GM21529 (cell line): ENCODE measurements around the gene OR1I1.

Experiments
- ATAC-seq: cut with Tn5 transposase; IDR thresholded peaks from one replicate; pipeline ENCODE4 v1.9.1; 2021; ENCODE audit not compliant: unreplicated experiment

Gene OR1I1

DNA sequence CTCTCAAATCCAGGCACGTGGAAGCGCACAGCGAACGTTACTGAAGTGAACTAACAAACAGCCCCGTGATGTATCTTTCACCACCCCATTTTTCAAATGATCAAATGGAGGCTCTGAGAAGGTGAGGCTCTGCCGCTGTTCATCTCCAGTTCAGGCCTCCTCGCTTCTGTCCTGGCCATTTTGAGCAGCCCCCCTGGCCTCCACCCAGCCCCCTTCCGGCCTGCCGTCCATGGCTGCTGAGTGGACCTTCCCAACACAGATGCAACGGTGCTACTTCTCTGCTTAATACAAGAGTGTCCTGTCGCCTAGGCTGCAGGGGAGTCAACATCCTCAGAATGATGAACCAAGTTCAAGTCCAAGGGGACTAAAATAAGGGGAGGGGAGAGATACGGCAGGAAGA is 34.8 kb downstream of the OR1I1 start:
- no peak for ATAC-seq

- ATAC-seq = no peak
Measured at GRCh38 chr19:15118248-15118647, 36.2 kb downstream of the OR1I1 start.

DNA sequence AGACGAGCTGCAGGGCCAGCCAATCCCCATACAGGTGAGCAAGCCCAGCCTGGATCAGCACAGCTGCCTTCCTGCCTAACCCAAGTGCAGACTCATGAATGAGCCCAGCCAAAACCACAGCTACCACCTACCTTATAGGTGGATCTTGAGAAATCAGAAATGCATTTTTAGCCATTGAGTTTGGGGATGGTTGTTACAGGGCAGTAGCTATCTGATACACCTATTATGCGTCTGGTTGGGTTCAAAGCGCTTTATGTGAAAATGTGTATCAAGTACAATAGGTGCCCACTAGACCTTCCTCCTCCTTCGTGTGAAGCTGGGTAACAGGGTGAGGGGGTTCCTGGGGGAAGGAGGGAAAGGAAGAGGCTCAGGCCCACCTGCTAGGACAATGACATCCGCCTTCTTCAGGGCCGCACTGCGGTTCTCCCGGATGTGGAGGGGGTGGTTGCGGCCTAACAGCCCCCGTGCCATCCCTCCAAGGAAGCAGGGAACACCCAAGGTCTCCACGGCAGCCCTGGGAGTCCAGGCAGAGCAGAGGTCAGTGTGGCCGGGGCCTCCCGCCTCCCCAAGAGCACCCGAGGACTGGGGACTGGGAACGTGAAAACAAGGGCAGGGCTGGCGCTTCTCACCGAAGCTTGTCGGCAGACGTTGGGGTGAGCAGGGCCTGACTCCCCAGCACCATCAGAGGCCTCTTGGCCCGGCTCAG is 36.9 kb downstream of the OR1I1 start:
- no peak for ATAC-seq

DNA sequence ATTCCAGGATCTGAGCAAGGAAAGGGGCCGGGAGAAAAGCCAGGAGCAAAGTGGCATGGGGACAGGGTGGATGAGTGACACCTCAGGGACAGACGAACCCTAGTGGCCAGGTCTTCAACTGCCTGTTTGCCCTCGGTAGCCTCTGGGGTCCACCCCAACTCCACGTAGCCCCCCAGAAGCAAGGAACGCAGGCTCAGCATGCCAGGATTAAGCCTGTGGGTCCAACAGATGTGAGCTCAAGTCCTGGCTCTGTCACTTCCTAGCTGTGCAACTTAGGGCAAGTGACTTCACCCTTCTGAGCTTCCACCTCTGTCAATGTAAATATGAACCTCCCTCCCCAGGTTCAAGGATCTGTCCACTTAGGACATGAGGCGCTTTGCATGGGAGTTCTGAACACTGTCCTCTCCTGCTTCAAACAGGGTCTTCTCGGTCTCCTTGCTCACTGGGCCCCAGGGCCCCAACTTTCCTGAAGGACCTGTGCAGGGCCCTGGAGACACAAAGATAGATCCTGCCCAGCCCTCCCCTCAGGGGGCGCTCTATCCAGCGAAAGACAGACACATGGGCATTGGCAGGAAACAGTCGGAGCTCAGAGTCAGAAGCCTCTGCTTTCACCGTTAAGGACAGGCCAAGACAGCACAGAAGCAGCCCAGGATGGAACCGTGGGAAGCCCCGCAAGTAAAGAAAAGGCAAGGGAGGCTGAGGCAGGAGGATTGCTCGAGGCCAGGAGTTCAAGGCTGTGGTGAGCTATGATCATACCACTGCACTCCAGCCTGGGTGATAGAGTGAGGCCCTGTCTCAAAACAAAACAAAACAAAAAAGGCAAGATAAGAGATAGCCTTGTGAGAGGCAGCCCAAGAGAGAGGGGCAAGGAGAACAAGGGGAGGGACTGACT is 38.4 kb downstream of the OR1I1 start:
- no peak for ATAC-seq

GRCh38 chr19:15122331-15123030 is 40.5 kb downstream of the OR1I1 start:
- no peak for ATAC-seq

- no peak for ATAC-seq
Measured at GRCh38 chr19:15123031-15123890, 41.2 kb downstream of the OR1I1 start.

DNA sequence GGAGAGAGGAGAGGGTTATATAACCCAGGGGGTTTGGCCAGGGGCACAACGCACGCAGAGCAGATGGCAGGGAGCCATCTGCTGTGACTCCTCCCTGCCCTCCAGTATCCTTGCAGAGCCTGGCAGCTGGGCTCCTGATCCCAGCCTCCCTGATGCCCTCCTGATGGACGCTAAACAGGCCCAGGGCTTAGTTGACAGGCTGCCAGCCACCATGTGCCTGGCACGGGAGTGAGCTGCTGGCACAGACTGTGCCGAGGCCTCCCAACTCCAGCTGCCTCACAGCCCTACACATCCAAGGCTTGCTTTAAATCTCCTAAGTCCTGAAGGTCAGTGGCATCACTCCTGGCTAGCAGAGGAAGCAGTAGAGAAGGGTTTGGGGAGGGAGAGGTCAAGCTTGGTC is 41.9 kb downstream of the OR1I1 start:
- ATAC-seq = no peak

DNA sequence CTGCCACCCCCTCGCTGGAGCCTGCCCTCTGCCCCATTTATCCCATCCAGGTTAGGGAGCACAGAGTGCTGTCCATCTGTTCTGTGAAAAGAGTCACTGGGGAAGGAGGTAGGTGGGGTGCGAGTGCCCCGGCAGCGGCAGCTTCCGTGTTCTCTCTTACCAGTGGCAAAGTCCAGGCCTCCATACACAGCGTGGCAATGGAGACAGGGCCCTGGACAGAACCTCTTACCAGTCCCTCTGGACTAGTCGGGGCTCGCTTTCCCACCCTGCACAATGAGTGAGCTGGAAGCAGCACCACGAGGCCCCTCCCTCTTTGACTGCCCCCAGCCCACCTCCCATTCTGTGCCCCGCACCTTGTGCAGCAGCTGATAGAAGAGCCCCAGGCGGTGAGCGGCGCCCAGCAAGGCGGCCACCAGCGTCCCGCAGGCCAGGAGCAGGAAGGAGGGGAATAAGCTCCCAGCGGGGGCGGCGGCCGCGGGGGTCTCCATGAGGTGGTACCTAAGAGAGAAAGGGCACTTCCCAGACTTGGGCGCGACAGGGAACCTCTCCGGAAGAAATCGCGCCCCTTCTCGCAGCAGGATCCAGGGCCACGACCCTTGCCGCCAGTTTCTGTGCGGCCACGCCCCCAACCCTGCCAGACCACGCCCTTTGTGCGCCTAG is 42.7 kb downstream of the OR1I1 start:
- peak; percentile 9 for ATAC-seq

GRCh38 chr19:15125232-15126067 is 43.4 kb downstream of the OR1I1 start:
- peak; percentile 81 for ATAC-seq

GRCh38 chr19:15126131-15126910 is 44.3 kb downstream of the OR1I1 start:
- ATAC-seq = no peak

GRCh38 chr19:15128162-15128770 is 46.3 kb downstream of the OR1I1 start:
- no peak for ATAC-seq

- no peak for ATAC-seq
Measured at GRCh38 chr19:15129856-15130585, 48.0 kb downstream of the OR1I1 start.

GRCh38 chr19:15136234-15136954 is 54.4 kb downstream of the OR1I1 start:
- no peak for ATAC-seq

GRCh38 chr19:15137777-15138176 is 55.8 kb downstream of the OR1I1 start:
- ATAC-seq = no peak

DNA sequence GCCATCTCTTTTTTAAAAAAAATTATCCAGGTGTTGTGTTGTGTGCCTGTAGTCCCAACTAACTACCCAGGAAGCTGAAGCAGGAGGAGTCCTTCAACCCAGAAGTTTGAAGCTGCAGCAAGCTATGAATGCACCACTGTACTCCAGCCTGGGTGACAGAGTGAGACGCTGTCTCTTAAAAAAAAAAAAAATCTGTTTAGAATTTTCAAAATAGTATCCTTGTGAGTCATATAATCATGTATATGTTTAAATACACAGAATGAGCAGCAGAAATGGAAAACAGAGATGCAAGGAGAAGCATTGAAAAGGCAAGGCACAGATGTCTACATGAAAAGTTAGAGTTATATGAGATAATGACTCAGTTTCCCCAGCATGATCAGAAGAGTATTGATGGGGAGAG is 56.4 kb downstream of the OR1I1 start:
- no peak for ATAC-seq

DNA sequence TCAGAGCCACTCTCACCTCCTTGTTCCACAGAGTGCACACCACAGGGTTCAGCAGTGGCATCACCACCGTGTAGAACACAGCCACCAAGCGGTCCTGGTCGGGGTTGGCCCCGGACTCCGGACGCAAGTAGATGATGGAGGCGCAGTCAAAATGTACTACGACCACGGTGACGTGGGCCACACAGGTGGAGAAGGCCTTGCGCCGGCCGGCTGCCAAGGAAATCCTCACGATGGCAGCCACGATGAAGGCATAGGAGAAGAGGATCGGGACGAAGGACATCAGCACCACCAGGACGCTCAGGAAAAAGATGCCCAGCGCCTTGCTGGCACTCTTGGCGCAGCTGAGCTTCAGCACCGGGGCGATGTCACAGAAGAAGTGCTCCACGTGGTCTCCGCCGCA is 59.1 kb downstream of the OR1I1 start:
- no peak for ATAC-seq

DNA sequence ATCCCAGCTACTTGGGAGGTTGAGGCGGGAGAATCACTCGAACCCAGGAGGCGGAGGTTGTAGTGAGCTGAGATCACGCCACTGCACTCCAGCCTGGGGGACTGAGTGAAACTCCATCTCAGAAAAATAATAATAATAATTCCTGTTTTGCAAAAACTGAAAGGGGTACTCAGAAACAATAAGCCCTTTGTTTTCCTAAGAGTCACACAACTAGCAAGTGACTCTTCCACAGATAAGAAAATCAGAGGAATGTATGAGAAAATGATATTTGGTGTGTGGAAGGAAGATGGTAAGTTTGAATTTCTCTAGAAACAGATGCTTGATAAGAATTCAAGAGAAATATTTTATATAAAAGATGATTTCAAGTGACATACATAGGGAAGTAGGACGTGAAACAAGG is 60.3 kb downstream of the OR1I1 start:
- ATAC-seq = no peak
